ENCODE data around the gene MRPL57.
"Not testable (repeated sequence)": the region's sequence is repeated elsewhere in the genome, so short reads cannot be mapped to it uniquely, and the experiment has no call there.

The MRPL57 gene

GRCh38 chr13:21176215-21176981 is at the start of gene MRPL57, which contains the start of gene SKA3:
MRPL57 (plus strand) TSS chr13:21176658; CDS start chr13:21176917, 259 bp downstream.
SKA3 (minus strand) TSS chr13:21176552; CDS start chr13:21176477, 75 bp downstream.
- 0 out of 2 replicates have a peak, but pooled peaks have one; percentile 6 for TF ChIP-seq CTCF (IDR thresholded peaks at IDR 0.05)
- no peak for TF ChIP-seq ZFX (IDR thresholded peaks at IDR 0.05; ENCODE audit: borderline replicate concordance)
- H3K27ac ChIP-seq = peak within 1 kb of the TSS; percentile 96

GRCh38 chr13:21130116-21130515 is 46.3 kb upstream of the MRPL57 start:
- no peak overlapping the region for H3K27ac ChIP-seq
- no peak for TF ChIP-seq ZFX (IDR thresholded peaks at IDR 0.05; ENCODE audit: borderline replicate concordance)
- no peak for TF ChIP-seq CTCF (IDR thresholded peaks at IDR 0.05)

- TF ChIP-seq CTCF (IDR thresholded peaks at IDR 0.05) (no peak), ZFX (IDR thresholded peaks at IDR 0.05; ENCODE audit: borderline replicate concordance) (no peak)
- no peak overlapping the region for H3K27ac ChIP-seq
These were observed 43.4 kb upstream of the MRPL57 start for GRCh38 chr13:21133077-21133476.

- H3K27ac ChIP-seq = no peak overlapping the region
- no peak for TF ChIP-seq CTCF (IDR thresholded peaks at IDR 0.05)
- no peak for TF ChIP-seq ZFX (IDR thresholded peaks at IDR 0.05; ENCODE audit: borderline replicate concordance)
These were observed 42.0 kb upstream of the MRPL57 start for GRCh38 chr13:21134475-21134874.

- H3K27ac ChIP-seq = not testable (repeated sequence)
These were observed 40.6 kb upstream of the MRPL57 start for GRCh38 chr13:21135833-21136232.

GRCh38 chr13:21137696-21138095 is 38.8 kb upstream of the MRPL57 start:
- H3K27ac ChIP-seq = no peak overlapping the region
- TF ChIP-seq CTCF (IDR thresholded peaks at IDR 0.05) (no peak), ZFX (IDR thresholded peaks at IDR 0.05; ENCODE audit: borderline replicate concordance) (no peak)

- peak overlapping the region; percentile 95 for H3K27ac ChIP-seq
- TF ChIP-seq CTCF (IDR thresholded peaks at IDR 0.05) (no peak), ZFX (IDR thresholded peaks at IDR 0.05; ENCODE audit: borderline replicate concordance) (no peak)
These were observed 37.9 kb upstream of the MRPL57 start for GRCh38 chr13:21138561-21138960.

Data from 22Rv1 (cell line).